ENCODE data around the gene EVI2A.
"Not testable (repeated sequence)": the region's sequence is repeated elsewhere in the genome, so short reads cannot be mapped to it uniquely, and the experiment has no call there.

Gene EVI2A

DNA sequence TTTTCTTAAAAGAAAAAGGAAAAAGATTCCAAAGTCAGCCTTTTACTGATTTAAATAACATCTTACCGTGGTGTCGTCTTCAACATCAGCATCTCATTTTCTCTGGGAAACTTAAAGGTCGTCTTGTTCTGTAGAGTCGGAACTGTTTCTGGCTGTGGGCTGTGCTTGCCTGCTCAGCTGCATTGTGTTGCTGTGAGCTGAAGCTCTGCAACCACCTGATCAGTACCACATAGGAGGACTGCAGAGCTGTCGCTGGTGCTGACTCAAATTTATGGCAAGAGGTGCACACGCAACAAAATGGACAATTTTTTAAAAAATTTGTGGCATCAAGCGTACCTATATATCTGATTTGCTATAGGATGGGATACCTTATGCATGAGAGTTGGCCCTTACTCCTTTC is 24.3 kb downstream of the EVI2A start, which contains the start of gene OMG:
Gene OMG, minus strand, starts transcription at position 150 of the 400 bp plus-strand sequence. CDS start 908 bp downstream, outside the sequence.
- Mint-ChIP-seq H3K4me1 (ENCODE audit: low read depth) (peaks cover 26% of the 10 kb centered on the region), H3K27me3 (no peaks in the 10 kb centered on the region), H3K27ac (no peak within 1 kb of the TSS), H3K9me3 (ENCODE audit: low read depth) (no peaks in the 10 kb centered on the region), H3K4me3 (no peak within 1 kb of the TSS), H3K36me3 (peaks cover 4% of the 10 kb centered on the region)

DNA sequence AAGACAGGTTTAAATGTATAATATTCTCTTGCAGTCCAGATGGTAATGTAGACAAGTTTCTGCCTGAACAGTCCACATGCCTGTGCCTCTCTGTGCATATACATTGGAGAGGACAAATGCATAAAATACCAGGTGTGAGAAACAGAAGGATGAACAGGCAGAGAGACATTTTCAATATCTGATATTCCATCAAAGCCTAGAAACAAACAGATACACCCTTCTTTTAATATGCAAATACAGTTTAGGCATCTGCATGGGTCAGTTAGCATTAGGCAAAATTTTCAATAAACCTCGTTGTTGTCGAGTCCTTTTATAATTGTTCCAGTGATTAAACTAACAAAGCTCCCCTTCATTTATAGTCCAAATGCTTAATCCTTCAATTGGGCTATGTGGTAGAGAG is 25.3 kb downstream of the EVI2A start:
- Mint-ChIP-seq H3K27me3 (no peaks in the 10 kb centered on the region), H3K36me3 (peaks cover 4% of the 10 kb centered on the region), H3K9me3 (ENCODE audit: low read depth) (no peaks in the 10 kb centered on the region), H3K4me3 (no peak overlapping the region), H3K27ac (no peak overlapping the region), H3K4me1 (ENCODE audit: low read depth) (peaks cover 19% of the 10 kb centered on the region)

DNA sequence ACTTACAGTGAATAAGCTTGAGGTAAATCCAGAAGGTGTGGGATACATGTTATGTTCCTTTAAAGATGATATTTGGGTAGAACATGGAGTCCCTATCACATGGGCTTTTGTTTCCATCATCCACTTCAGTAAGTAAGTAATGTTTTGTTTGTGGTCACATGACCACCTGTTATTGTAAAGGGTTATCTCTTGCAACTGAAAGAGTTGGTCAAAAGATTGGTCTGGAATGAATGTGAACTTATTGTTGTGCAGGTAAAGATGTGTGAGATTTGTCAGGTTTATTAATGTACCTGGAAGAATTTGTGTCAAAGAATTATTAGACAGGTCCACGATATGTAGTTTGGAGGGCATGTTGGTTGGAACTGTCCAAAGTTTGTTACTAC is 25.9 kb downstream of the EVI2A start:
- H3K4me1 Mint-ChIP-seq (ENCODE audit: low read depth): peaks cover 14% of the 10 kb centered on the region

DNA sequence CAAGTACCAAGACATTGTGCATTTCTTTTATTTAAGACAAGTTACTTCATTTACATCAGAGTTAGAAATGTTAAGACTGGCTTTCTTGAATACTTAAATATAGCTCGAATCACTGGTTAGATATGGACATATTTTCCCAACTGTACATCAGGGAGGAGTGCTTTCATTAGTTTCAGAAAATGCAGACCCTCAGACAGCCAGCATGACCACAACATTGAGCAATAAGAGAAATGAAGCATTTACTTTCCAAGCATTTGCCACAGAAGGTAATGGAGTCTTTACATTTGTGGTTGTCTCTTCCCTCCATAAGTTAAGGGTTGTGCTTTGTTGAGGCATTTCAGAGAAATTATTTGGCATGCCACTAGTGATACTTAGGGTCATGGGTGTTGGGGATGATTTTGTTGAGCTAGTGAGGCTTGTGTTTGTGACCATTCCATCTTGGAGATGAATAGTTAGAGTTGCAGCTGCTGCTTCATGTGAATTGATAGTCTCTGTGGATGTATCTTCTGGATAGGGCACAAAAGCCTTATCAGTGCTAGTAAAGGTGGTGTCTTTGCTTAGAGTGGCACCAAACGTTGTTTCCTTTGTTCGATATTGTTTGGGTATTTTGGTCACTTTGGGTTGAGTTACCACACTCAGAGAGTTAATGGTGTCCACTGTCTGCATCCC is 26.5 kb downstream of the EVI2A start:
- peaks cover 15% of the 10 kb centered on the region for H3K4me1 Mint-ChIP-seq (ENCODE audit: low read depth)
- H3K27me3 Mint-ChIP-seq: no peaks in the 10 kb centered on the region
- peaks cover 4% of the 10 kb centered on the region for H3K36me3 Mint-ChIP-seq
- H3K4me3 Mint-ChIP-seq: no peak overlapping the region
- no peaks in the 10 kb centered on the region for H3K9me3 Mint-ChIP-seq (ENCODE audit: low read depth)
- no peak overlapping the region for H3K27ac Mint-ChIP-seq

More for the DNA sequence above, 25.9 kb downstream of the EVI2A start:
- Mint-ChIP-seq H3K27ac (no peak overlapping the region), H3K36me3 (peaks cover 4% of the 10 kb centered on the region), H3K4me3 (no peak overlapping the region), H3K9me3 (ENCODE audit: low read depth) (no peaks in the 10 kb centered on the region), H3K27me3 (no peaks in the 10 kb centered on the region)

DNA sequence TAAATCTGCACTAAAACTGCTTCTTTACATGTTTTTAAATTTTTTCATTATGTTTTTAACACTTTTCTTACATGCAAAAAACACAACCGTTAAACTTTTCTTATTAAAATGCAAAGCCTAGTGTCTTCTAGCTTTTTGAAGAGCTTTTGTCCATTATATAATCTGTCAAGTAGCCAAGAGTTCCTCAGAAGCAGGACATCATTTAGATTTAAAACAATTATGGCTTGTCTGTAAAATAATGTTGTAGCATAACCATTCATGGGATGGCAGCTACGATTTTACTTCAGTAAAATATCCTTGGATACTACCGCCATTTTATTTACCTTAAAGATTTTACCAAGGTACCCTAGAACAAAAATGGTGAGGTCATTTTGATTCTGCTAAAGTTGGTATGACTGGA is 27.2 kb downstream of the EVI2A start:
- Mint-ChIP-seq H3K4me1 (ENCODE audit: low read depth) (peaks cover 10% of the 10 kb centered on the region), H3K9me3 (ENCODE audit: low read depth) (no peaks in the 10 kb centered on the region), H3K27me3 (no peaks in the 10 kb centered on the region), H3K27ac (no peak overlapping the region), H3K36me3 (peaks cover 4% of the 10 kb centered on the region), H3K4me3 (no peak overlapping the region)

DNA sequence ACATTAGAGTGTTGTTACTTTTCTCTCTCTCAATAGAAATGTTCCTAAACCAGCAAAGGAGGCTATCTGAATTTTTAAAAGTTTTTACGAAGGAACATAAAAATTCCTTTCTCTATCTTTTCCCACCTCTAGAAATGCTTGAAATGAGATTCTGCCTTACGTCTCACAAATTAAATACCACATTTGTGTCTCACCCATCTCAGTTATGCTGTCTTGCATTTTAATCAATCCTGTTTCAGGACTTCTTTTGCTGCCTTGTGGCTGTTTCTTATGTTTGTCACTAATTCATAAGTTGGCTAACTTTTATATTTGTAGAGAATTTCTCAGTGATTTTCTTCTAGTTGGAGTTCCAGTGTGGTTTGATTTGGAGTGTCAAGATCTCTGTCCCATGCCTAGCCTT is 27.8 kb downstream of the EVI2A start:
- H3K27me3 Mint-ChIP-seq: no peaks in the 10 kb centered on the region
- no peak overlapping the region for H3K27ac Mint-ChIP-seq
- peaks cover 16% of the 10 kb centered on the region for H3K4me1 Mint-ChIP-seq (ENCODE audit: low read depth)
- peaks cover 4% of the 10 kb centered on the region for H3K36me3 Mint-ChIP-seq
- no peaks in the 10 kb centered on the region for H3K9me3 Mint-ChIP-seq (ENCODE audit: low read depth)
- H3K4me3 Mint-ChIP-seq: no peak overlapping the region

DNA sequence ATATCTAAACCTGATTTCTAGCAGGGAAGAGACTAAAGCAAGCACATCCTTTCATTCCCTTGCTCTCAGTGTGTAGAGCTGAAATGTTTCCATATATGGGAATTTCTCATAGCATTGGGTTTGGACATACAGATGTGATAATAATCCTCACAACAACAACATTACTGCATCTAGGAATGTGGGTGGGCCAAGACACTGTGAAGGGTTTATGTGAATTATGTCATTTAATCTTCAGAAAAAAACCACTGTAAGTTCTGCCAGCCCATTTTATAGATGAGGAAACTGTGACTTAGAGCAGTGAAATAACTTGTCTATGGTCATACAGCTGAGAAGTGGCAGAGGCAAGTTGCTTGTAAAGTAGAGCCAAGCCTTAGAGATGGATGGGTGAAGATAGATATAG is 29.6 kb downstream of the EVI2A start:
- Mint-ChIP-seq H3K9me3 (ENCODE audit: low read depth) (no peaks in the 10 kb centered on the region), H3K4me1 (ENCODE audit: low read depth) (peaks cover 23% of the 10 kb centered on the region), H3K4me3 (no peak overlapping the region), H3K36me3 (peaks cover 4% of the 10 kb centered on the region), H3K27ac (no peak overlapping the region), H3K27me3 (no peaks in the 10 kb centered on the region)

DNA sequence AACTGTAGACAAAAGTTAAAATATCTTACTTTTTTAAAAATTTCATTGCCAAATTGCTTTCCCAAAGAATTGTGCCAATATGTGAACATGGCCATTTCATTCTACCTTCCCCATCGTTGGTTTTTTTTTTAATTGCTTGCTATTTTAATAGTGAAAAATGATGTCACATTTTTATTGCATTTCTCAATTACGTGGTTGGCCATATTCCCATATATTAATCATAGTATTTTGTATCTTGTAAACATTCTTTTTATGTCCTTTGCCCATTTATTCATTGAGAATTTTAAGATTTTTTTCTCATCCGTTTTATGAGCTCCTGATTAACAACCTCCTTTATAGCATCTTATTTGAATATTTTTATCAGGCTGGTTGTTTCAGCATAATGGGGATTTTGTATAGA is 31.6 kb downstream of the EVI2A start:
- Mint-ChIP-seq H3K36me3 (peaks cover 4% of the 10 kb centered on the region), H3K9me3 (ENCODE audit: low read depth) (no peaks in the 10 kb centered on the region), H3K27ac (no peak overlapping the region)

DNA sequence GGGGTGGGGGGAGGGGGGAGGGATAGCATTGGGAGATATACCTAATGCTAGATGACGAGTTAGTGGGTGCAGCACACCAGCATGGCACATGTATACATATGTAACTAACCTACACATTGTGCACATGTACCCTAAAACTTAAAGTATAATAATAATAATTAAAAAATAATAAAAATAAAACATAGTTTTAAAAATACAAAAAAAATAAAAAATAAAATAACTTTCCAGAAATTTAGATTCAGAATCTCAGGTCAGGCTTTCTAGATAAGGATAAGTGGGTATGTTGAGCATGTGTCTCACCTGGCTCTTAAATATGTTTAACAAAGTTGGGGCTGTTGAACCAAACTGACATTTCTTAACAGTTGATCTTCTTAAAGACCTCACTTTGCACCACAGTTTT is 33.5 kb downstream of the EVI2A start:
- not testable (repeated sequence) for H3K27ac Mint-ChIP-seq, H3K27me3 Mint-ChIP-seq

More for the DNA sequence above, 31.6 kb downstream of the EVI2A start:
- Mint-ChIP-seq H3K4me3 (no peak overlapping the region), H3K27me3 (no peaks in the 10 kb centered on the region), H3K4me1 (ENCODE audit: low read depth) (peaks cover 24% of the 10 kb centered on the region)

DNA sequence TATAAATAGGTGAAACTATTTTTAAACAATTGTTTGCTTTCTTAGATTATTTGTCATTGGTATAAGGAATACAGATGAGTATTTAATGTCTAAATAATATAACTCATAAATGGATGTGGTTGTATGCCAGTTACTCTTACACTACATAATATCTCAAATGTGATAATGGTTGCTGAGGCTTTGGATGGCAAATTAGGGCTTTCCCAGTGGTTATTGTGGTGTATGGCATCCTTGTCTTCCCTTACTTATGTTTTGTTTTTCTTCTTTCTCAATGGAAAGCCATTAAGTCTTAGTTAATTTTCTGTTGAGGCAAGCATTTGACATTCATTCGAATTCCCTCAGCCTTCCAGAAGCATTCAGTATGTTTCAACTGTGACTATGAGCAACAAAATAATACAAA is 34.8 kb downstream of the EVI2A start:
- peaks cover 24% of the 10 kb centered on the region for H3K4me1 Mint-ChIP-seq (ENCODE audit: low read depth)
- no peaks in the 10 kb centered on the region for H3K9me3 Mint-ChIP-seq (ENCODE audit: low read depth)
- H3K4me3 Mint-ChIP-seq: no peak overlapping the region
- no peak overlapping the region for H3K27ac Mint-ChIP-seq
- H3K36me3 Mint-ChIP-seq: no peaks in the 10 kb centered on the region
- H3K27me3 Mint-ChIP-seq: no peaks in the 10 kb centered on the region

More for the DNA sequence above, 33.5 kb downstream of the EVI2A start:
- not testable (repeated sequence) for H3K9me3 Mint-ChIP-seq (ENCODE audit: low read depth); H3K36me3 Mint-ChIP-seq; H3K4me3 Mint-ChIP-seq
- peaks cover 24% of the 10 kb centered on the region for H3K4me1 Mint-ChIP-seq (ENCODE audit: low read depth)

DNA sequence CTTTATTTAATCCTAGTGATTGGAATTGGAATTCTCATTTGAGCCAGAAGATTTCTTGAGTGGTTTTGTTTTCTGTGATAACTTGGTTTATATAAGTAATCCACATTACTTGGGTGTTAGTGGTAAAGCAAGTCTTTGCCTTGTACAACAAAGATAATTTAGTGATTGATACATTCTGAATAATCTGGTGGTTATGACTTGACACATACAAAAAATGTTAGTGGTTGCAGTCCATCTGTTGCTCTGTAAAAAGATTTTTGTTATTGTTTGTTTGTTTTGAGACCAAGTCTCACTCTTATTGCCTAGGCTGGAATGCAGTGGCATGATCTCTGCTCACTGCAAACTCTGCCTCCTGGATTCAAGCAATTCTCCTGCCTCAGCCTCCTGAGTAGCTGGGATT is 37.6 kb downstream of the EVI2A start:
- H3K4me3 Mint-ChIP-seq: no peak overlapping the region
- no peaks in the 10 kb centered on the region for H3K36me3 Mint-ChIP-seq
- H3K27ac Mint-ChIP-seq: no peak overlapping the region
- peaks cover 11% of the 10 kb centered on the region for H3K4me1 Mint-ChIP-seq (ENCODE audit: low read depth)
- no peaks in the 10 kb centered on the region for H3K9me3 Mint-ChIP-seq (ENCODE audit: low read depth)
- no peaks in the 10 kb centered on the region for H3K27me3 Mint-ChIP-seq

DNA sequence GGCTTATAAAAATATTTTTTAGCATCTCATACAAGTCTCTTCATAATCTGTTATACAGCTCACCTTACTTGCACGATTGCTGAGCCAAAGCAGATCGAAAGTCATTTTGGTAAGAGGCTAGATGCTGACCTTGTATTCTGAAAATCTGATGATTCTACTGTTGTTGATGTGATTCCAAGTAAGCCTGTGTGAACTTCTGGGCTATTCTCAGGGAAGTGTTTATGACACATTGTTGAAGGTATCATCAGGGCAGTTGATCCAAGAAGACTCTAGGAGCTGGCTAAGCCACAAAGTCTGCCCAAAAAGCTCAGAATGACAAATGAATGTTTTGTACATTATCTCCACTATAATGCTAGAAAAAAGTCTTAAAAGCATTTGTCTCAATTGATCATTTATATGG is 40.4 kb downstream of the EVI2A start:
- H3K27me3 Mint-ChIP-seq: no peaks in the 10 kb centered on the region
- H3K36me3 Mint-ChIP-seq: peaks cover 3% of the 10 kb centered on the region
- no peaks in the 10 kb centered on the region for H3K4me1 Mint-ChIP-seq (ENCODE audit: low read depth)
- no peak overlapping the region for H3K27ac Mint-ChIP-seq
- no peak overlapping the region for H3K4me3 Mint-ChIP-seq
- no peaks in the 10 kb centered on the region for H3K9me3 Mint-ChIP-seq (ENCODE audit: low read depth)

DNA sequence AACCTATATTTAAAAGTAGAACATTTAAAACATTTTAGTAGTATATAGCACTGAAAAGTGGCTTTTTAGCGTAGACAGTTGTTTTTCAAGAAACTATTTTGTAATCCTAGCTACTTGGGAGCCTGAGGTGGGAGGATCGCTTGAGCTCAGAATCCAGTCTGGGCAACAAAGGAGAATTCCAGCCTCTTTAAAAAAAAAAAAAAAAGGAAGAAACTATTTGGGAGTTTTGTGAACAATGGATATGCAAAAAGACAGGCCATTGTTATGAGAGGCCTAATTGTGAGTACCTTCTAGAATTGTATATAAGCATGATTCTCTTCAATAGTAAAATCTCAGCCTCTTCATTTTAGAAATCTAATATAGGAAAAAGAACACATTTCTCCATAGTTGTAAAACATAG is 42.0 kb downstream of the EVI2A start:
- no peak overlapping the region for H3K4me3 Mint-ChIP-seq
- no peak overlapping the region for H3K27ac Mint-ChIP-seq
- H3K27me3 Mint-ChIP-seq: no peaks in the 10 kb centered on the region
- no peaks in the 10 kb centered on the region for H3K9me3 Mint-ChIP-seq (ENCODE audit: low read depth)
- H3K36me3 Mint-ChIP-seq: peaks cover 5% of the 10 kb centered on the region
- H3K4me1 Mint-ChIP-seq (ENCODE audit: low read depth): no peaks in the 10 kb centered on the region

DNA sequence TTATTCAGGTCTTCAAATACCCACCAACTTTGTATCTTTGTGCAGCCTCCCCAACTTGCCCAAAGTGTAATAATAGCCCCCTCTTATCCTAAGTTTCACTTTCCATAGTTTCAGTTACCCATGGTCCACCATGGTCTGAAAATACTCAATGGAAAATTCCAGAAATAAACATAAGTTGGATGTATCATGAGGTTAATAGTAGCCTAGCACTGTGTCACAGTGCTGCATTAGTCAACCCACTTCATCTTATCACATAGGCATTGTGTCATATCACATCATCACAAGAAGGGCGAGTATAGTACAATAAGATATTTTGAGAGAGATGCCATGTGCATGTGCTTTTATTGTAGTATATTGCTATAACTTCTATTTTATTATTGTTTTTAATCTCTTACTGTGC is 46.3 kb downstream of the EVI2A start:
- no peaks in the 10 kb centered on the region for H3K4me1 Mint-ChIP-seq (ENCODE audit: low read depth)
- peaks cover 11% of the 10 kb centered on the region for H3K36me3 Mint-ChIP-seq
- no peaks in the 10 kb centered on the region for H3K27me3 Mint-ChIP-seq
- no peak overlapping the region for H3K27ac Mint-ChIP-seq
- H3K4me3 Mint-ChIP-seq: no peak overlapping the region
- no peaks in the 10 kb centered on the region for H3K9me3 Mint-ChIP-seq (ENCODE audit: low read depth)

DNA sequence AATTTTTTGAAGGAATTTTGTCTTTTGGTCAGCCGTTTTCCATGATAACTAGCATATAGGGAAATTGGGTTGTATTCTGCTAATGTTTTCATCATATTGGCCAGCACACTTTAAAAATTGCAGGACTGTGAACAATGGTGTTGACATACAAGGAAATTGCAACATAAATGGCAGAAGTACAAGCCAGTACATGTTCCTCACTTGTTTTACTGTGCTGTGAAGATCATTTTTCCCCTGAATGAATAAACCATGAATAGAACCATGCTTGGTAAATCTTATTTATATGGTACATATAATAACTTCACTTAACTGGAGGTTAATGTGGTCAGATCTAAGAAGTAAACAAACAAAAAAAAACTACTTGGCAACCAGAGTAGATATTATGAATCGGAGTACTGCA is 47.2 kb downstream of the EVI2A start:
- H3K9me3 Mint-ChIP-seq (ENCODE audit: low read depth): no peaks in the 10 kb centered on the region
- H3K36me3 Mint-ChIP-seq: peaks cover 11% of the 10 kb centered on the region
- H3K4me3 Mint-ChIP-seq: no peak overlapping the region
- no peaks in the 10 kb centered on the region for H3K4me1 Mint-ChIP-seq (ENCODE audit: low read depth)
- H3K27ac Mint-ChIP-seq: no peak overlapping the region
- no peaks in the 10 kb centered on the region for H3K27me3 Mint-ChIP-seq

DNA sequence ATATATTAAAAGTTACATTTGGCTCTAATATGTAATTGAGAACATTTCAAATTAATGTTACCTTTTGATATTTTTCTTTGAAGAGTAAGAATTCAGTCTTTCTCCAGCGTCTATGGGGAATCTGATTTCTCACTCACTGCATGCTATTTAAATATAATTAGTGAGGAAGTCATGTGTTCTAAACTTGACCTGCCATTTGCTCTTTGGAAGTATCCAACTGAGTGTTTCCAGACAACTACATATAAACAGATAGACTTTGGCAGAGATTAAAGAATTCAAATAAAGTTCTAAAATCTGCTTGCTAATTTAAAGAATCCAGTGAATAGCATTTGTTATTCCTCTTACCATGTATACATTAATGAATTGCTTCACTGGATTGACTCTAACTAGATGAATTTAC is 47.9 kb downstream of the EVI2A start:
- H3K27ac Mint-ChIP-seq: no peak overlapping the region
- H3K36me3 Mint-ChIP-seq: peaks cover 15% of the 10 kb centered on the region
- no peaks in the 10 kb centered on the region for H3K27me3 Mint-ChIP-seq
- no peak overlapping the region for H3K4me3 Mint-ChIP-seq
- no peaks in the 10 kb centered on the region for H3K4me1 Mint-ChIP-seq (ENCODE audit: low read depth)
- no peaks in the 10 kb centered on the region for H3K9me3 Mint-ChIP-seq (ENCODE audit: low read depth)

All from activated naive CD8-positive, alpha-beta T cell (primary cell).